GM19239 (cell line): ENCODE results near the gene PTPRM.

Experiments
- DNase-seq: peaks from one replicate; pipeline ENCODE4 v3.0.0; 2011; ENCODE audit warnings: low spot score; ENCODE audit not compliant: insufficient read length
- FAIRE-seq: peaks from 2 replicates; lab custom pipeline; 2011; peaks lifted over from hg19 to GRCh38; lab: Jason Lieb, UNC

Gene PTPRM

DNA sequence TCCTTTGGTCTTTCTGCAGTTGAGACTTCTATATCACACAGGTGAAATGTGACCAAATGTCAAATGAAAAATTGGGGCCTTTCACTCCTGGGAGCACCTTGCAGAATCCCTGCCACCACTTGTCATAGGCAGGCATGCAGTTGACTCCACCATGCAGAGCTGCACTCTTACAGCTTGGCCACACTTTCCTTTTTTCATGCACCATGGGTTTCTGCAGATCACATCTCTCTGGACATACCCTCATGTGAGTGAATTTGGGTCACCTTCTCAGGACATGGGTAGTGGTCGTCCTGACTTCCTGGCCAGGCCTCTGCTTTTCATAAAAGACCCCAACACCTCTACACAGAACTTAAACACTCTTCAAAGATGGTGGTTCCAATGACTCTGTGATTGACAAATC is 887.0 kb downstream of the PTPRM start:
- FAIRE-seq (no peak), DNase-seq (no peak)

DNA sequence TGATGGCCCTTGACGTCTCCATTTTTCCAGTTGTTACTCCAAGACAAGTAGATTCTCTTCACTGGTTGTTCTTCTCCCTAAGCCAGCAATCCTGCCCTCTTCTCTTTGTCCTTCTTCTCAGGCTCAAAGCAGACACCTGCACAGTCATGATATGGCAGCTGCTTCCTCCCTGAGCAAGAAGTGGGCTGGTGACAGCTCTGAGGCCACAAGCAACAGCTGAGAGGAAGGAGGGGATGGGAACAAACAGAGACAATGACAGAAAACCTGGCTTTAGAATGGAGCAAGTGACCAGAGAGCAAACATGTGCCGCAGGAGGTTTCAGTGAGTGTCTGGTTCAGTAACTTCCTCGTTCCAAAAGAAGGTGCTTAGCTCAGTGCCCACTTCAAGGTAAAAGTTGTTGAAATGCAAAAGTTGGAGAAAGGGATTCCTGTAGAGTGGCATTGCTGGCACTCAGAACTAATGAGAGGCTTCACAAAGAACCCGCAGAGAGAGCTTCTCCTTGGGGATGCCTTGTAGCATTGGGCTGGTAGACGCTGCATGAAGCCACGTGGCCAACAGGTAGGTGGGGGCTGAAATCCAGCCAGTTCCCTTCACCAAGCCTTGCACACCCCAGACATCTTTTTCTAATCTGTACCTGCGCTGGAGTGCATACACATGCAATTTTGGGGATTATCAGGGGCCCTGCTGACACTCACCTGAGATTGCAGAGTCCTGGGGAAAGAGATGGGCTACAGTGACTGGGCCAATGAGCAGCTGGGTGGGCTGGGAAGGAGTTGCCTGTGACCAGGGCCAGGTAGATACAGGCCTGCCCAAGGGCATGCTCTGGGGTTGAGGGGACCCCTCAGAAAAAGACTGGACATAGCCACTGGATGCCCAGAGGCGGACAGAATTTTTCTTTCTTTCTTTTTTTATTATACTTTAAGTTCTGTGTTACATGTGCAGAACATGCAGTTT is 888.8 kb downstream of the PTPRM start:
- DNase-seq, result no peak
- FAIRE-seq, result no peak
